Measurements from ENCODE around the gene WDR38.
"Not testable (repeated sequence)": the region's sequence is repeated elsewhere in the genome, so short reads cannot be mapped to it uniquely, and the experiment has no call there.

Gene WDR38

GRCh38 chr9:124831642-124832364 is 21.5 kb upstream of the WDR38 start:
- TF ChIP-seq, protein P1, sequence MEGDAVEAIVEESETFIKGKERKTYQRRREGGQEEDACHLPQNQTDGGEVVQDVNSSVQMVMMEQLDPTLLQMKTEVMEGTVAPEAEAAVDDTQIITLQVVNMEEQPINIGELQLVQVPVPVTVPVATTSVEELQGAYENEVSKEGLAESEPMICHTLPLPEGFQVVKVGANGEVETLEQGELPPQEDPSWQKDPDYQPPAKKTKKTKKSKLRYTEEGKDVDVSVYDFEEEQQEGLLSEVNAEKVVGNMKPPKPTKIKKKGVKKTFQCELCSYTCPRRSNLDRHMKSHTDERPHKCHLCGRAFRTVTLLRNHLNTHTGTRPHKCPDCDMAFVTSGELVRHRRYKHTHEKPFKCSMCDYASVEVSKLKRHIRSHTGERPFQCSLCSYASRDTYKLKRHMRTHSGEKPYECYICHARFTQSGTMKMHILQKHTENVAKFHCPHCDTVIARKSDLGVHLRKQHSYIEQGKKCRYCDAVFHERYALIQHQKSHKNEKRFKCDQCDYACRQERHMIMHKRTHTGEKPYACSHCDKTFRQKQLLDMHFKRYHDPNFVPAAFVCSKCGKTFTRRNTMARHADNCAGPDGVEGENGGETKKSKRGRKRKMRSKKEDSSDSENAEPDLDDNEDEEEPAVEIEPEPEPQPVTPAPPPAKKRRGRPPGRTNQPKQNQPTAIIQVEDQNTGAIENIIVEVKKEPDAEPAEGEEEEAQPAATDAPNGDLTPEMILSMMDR (conservative IDR thresholded peaks at IDR 0.05; ENCODE audit: control insufficient read depth, insufficient read depth, low read depth, low read length), result no peak
- DNase-seq (ENCODE audit: low read depth), result no peak
- no peak overlapping the region for H3K4me3 ChIP-seq (ENCODE audit: control insufficient read depth, low read depth, low read length)

GRCh38 chr9:124834591-124834990 is 18.7 kb upstream of the WDR38 start:
- peak; percentile 80 for DNase-seq (ENCODE audit: low read depth)
- TF ChIP-seq, protein P1 (conservative IDR thresholded peaks at IDR 0.05; ENCODE audit: control insufficient read depth, insufficient read depth, low read depth, low read length), result no peak
- no peak overlapping the region for H3K4me3 ChIP-seq (ENCODE audit: control insufficient read depth, low read depth, low read length)

- H3K4me3 ChIP-seq (ENCODE audit: control insufficient read depth, low read depth, low read length), result no peak overlapping the region
- peak; percentile 87 for DNase-seq (ENCODE audit: low read depth)
- TF ChIP-seq, protein P1 (conservative IDR thresholded peaks at IDR 0.05; ENCODE audit: control insufficient read depth, insufficient read depth, low read depth, low read length), result no peak
These were observed 18.2 kb upstream of the WDR38 start for GRCh38 chr9:124835026-124835557.

DNA sequence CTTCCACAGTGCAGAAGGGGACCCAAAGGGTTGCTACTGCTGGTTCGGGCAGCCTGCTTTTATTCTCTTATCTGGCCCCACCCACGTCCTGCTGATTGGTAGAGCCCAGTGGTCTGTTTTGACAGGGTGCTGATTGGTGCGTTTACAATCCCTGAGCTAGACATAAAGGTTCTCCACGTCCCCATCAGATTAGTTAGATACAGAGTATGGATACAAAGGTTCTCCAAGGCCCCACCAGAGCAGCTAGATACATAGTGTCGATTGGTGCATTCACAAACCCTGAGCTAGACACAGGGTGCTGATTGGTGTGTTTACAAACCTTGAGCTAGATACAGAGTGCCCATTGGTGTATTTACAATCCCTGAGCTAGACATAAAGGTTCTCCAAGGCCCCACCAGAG is 15.1 kb upstream of the WDR38 start:
- not testable (repeated sequence) for DNase-seq (ENCODE audit: low read depth); H3K4me3 ChIP-seq (ENCODE audit: control insufficient read depth, low read depth, low read length)

GRCh38 chr9:124838567-124839275 is 14.5 kb upstream of the WDR38 start:
- not testable (repeated sequence) for H3K4me3 ChIP-seq (ENCODE audit: control insufficient read depth, low read depth, low read length); DNase-seq (ENCODE audit: low read depth)

DNA sequence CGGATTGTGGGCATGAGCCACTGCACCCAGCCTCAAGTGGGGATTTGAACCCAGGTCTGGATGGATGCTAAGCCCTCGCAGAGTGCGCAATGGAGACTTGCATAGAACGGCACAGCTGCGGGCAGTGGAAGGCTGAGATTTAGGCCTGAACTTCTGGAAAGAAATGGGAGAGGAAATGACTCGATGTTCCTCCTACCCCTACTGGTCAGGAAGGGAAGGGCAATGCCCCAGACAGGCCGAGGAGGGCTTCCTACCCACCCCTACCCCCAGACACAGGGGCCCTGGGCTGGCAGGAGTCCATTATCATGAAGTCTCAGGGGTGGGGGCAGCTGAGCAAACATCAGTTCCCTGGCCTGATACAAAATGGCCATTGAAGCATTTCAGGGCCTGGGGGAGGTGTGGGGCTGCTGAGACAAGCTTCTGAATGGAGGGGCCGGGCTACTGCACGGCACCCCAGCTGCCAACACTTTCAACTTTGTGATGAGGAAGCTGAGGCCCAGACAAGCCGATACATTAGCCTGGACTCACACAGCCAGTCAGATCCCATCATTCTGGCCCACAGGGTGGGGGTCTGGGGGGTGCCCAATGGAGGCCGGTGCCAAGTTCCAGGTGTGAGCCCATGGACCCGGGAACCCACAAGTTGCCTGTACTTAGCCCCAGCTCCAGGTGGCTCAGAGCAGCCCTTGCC is 13.5 kb upstream of the WDR38 start:
- no peak overlapping the region for H3K4me3 ChIP-seq (ENCODE audit: control insufficient read depth, low read depth, low read length)
- DNase-seq (ENCODE audit: low read depth), result peak; percentile 45
- TF ChIP-seq, protein P1 (conservative IDR thresholded peaks at IDR 0.05; ENCODE audit: control insufficient read depth, insufficient read depth, low read depth, low read length), result peak; percentile 59

DNA sequence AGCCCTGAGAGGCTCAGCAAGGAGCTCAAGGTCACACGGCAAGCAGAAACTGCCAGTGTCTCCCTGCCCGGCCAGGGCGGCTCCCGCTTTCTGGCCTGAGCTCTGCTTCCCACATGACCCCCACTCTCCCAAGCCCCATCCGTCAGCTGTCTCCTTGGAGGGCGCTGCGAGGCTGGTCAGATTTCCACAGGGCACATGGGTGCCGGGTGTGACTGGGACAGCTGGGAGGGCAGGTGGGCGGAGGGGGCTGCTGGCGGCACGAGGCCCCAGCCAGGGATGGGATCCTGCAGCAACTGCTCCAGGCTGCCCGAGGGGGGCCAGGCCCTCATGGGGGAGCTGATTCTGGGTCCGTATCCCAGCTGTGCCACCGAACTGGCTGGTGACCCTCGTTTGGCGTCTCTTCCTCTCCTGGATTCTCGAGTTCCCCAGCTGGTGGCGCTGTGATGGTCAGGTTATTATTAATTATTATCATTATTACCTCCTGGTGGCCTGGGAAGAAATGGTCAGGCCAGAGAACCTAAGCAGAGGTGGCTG is 12.9 kb upstream of the WDR38 start:
- DNase-seq (ENCODE audit: low read depth), result no peak
- H3K4me3 ChIP-seq (ENCODE audit: control insufficient read depth, low read depth, low read length), result no peak overlapping the region
- TF ChIP-seq, protein P1 (conservative IDR thresholded peaks at IDR 0.05; ENCODE audit: control insufficient read depth, insufficient read depth, low read depth, low read length), result peak; percentile 35

Data from fibroblast of mammary gland (primary cell).